ENCODE data around the gene DHRS7B. TPM values are rescaled to one million over a fixed set of nuclear protein-coding genes. Genes with fewer than 3 reads are reported as not detected.
A peak's percentile ranks its signal among the peaks of the same experiment; 100 is the strongest.

DHRS7B gene
- polyA plus RNA-seq, 1 donor (not counting 4 experiments of a cell fraction or from before 2014, with no cell fraction given), result 33.8 TPM

- H3K36me3 ChIP-seq (ENCODE audit: control insufficient read depth in 2 of 2, extremely low read depth in 1 of 2, insufficient read depth in 2 of 2, low read length in 2 of 2), result no peaks in the 10 kb centered on the region
- TF ChIP-seq CTCF (optimal IDR thresholded peaks at IDR 0.05 in 1 of 3, IDR thresholded peaks at IDR 0.05 in 1 of 3, conservative IDR thresholded peaks at IDR 0.05 in 1 of 3; ENCODE audit: extremely low read depth in 1 of 3, insufficient read depth in 2 of 3, low read length in 3 of 3) (peak; percentile 84 to 94 (median 86)), EZH2 (IDR thresholded peaks at IDR 0.05; ENCODE audit: low read length) (no peak)
- H3K9me1 ChIP-seq (ENCODE audit: control insufficient read depth, extremely low read depth, insufficient read depth, low read length), result no peaks in the 10 kb centered on the region
- dilution Hi-C loops (cut with MboI; ENCODE audit: extremely low pct_ligation_motif_present, low sequenced_read_pairs), result no loop called here
- no peaks in the 10 kb centered on the region for H3K9me3 ChIP-seq (ENCODE audit: control insufficient read depth, low read depth, low read length)
- H3K4me1 ChIP-seq (ENCODE audit: control insufficient read depth, extremely low read depth, insufficient read depth, low read length), result peaks cover 4% of the 10 kb centered on the region
- H3K79me2 ChIP-seq (ENCODE audit: control insufficient read depth, insufficient read depth, low read length), result no peaks in the 10 kb centered on the region
- DNase-seq (ENCODE audit: low read depth, low spot score) (no peak), FAIRE-seq (peak; percentile 80)
- H2AFZ ChIP-seq (ENCODE audit: control insufficient read depth, low read length), result peak overlapping the region; percentile 10
- H3K4me2 ChIP-seq (ENCODE audit: control insufficient read depth, extremely low read depth, insufficient read depth, low read depth, low read length), result peak overlapping the region; percentile 68
- no peak overlapping the region for H3K4me3 ChIP-seq (ENCODE audit: control insufficient read depth in 2 of 3, extremely low read depth in 1 of 3, insufficient read depth in 2 of 3, low read depth in 1 of 3, low read length in 3 of 3)
- H3K27me3 ChIP-seq (ENCODE audit: control insufficient read depth, extremely low read depth, insufficient read depth, low read length), result no peaks in the 10 kb centered on the region
- no peak overlapping the region for H3K27ac ChIP-seq (ENCODE audit: control insufficient read depth, insufficient read depth, low read length)
- no peak overlapping the region for H3K9ac ChIP-seq (ENCODE audit: control insufficient read depth, extremely low read depth, insufficient read depth, low read length)
- H4K20me1 ChIP-seq (ENCODE audit: control insufficient read depth, extremely low read depth, insufficient read depth, low read length), result no peaks in the 10 kb centered on the region
Measured at GRCh38 chr17:21119247-21119918, 7.4 kb upstream of the DHRS7B start.

GRCh38 chr17:21119919-21120249, 6.9 kb upstream of the DHRS7B start:
- FAIRE-seq (no peak), DNase-seq (ENCODE audit: low read depth, low spot score) (no peak)
- no peaks in the 10 kb centered on the region for H3K27me3 ChIP-seq (ENCODE audit: control insufficient read depth, extremely low read depth, insufficient read depth, low read length)
- peaks cover 4% of the 10 kb centered on the region for H3K4me1 ChIP-seq (ENCODE audit: control insufficient read depth, extremely low read depth, insufficient read depth, low read length)
- TF ChIP-seq EZH2 (IDR thresholded peaks at IDR 0.05; ENCODE audit: low read length) (no peak), CTCF (optimal IDR thresholded peaks at IDR 0.05 in 1 of 3, IDR thresholded peaks at IDR 0.05 in 1 of 3, conservative IDR thresholded peaks at IDR 0.05 in 1 of 3; ENCODE audit: extremely low read depth in 1 of 3, insufficient read depth in 2 of 3, low read length in 3 of 3) (no peak)
- no peak overlapping the region for H3K27ac ChIP-seq (ENCODE audit: control insufficient read depth, insufficient read depth, low read length)
- no peaks in the 10 kb centered on the region for H3K79me2 ChIP-seq (ENCODE audit: control insufficient read depth, insufficient read depth, low read length)
- H3K9me1 ChIP-seq (ENCODE audit: control insufficient read depth, extremely low read depth, insufficient read depth, low read length), result no peaks in the 10 kb centered on the region
- H3K4me2 ChIP-seq (ENCODE audit: control insufficient read depth, extremely low read depth, insufficient read depth, low read depth, low read length), result no peak overlapping the region
- H4K20me1 ChIP-seq (ENCODE audit: control insufficient read depth, extremely low read depth, insufficient read depth, low read length), result no peaks in the 10 kb centered on the region
- H3K36me3 ChIP-seq (ENCODE audit: control insufficient read depth in 2 of 2, extremely low read depth in 1 of 2, insufficient read depth in 2 of 2, low read length in 2 of 2), result no peaks in the 10 kb centered on the region
- dilution Hi-C loops (cut with MboI; ENCODE audit: extremely low pct_ligation_motif_present, low sequenced_read_pairs), result no loop called here
- H3K9ac ChIP-seq (ENCODE audit: control insufficient read depth, extremely low read depth, insufficient read depth, low read length), result no peak overlapping the region
- H2AFZ ChIP-seq (ENCODE audit: control insufficient read depth, low read length), result no peak overlapping the region
- H3K4me3 ChIP-seq (ENCODE audit: control insufficient read depth in 2 of 3, extremely low read depth in 1 of 3, insufficient read depth in 2 of 3, low read depth in 1 of 3, low read length in 3 of 3), result no peak overlapping the region
- H3K9me3 ChIP-seq (ENCODE audit: control insufficient read depth, low read depth, low read length), result no peaks in the 10 kb centered on the region
